DND-41 (cell line): ENCODE data around the gene LRRC10B.

Experiments used
- CTCF ChIP-seq: IDR thresholded peaks from 2 replicates; pipeline ENCODE4 v1.5.1; 2012; ENCODE audit warnings: borderline replicate concordance, low read length, moderate library complexity, mild to moderate bottlenecking; ENCODE audit not compliant: poor library complexity, severe bottlenecking; ENCODE audit errors: extremely low read depth
- EZH2 ChIP-seq: IDR thresholded peaks from 3 replicates; pipeline ENCODE4 v1.6.1; 2012; ENCODE audit warnings: borderline replicate concordance, low read depth, mild to moderate bottlenecking, moderate library complexity, low read length, inconsistent platforms; ENCODE audit not compliant: severe bottlenecking

DNA sequence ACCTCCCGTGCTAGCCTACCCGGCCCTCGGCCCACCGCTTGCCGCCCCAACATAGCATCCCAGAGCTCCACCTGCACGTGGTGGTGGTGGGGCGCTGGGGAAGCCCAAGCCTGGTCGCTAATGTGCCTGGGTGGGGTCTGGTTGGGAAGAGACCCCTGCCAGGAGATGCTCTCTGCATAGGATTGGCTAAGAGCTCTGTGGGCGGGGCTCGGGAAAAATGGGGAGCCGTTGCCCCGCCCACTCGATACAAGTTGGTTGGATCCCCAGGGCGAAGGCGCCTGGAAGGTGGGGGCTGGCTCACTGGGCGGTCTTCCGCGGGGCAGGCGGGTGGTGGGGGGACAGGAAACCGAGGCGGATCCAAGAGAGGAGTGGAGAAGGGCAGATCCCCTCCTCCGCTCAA lies 7.6 kb downstream of the LRRC10B start:
- TF ChIP-seq CTCF (no peak), EZH2 (no peak)
